ENCODE measurements around the gene SAP25.

Gene SAP25

GRCh38 chr7:100598425-100598824 is 24.7 kb upstream of the SAP25 start:
- no peak for DNase-seq

GRCh38 chr7:100595188-100595587 is 21.5 kb upstream of the SAP25 start:
- DNase-seq: no peak

GRCh38 chr7:100591596-100591995 is 17.9 kb upstream of the SAP25 start:
- DNase-seq: no peak

GRCh38 chr7:100590077-100590737 is 16.5 kb upstream of the SAP25 start:
- DNase-seq: peak; percentile 44

DNA sequence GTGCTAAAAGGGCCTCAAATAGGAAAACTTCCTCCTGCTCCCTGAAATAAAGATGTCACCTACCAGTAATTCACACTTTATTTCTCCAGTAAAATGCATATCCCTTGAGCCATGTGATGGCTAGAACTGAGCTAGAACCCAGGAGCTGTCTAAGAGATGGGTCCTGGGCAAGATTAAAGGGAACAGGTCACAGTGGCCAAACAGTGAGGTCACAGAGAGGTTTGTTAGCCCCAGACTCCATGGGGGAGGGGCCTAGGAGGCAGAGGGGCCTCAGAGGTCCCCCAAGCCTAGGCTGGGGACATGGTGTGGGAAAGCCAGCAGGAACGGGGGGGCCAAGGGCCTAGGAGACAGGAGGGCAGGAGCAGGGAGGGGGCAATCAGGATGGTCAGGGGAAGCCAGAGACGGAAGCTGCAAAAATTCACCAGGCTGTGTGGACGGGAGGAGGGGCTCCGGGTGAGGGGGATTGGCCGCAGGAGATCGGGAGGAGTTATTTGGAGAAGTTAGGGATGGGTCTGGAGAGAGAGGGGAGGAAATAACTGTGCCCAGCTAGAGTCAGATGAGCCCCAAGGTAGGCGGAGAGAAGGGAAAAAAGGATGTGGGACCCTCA is 15.7 kb upstream of the SAP25 start:
- DNase-seq: no peak

GRCh38 chr7:100588438-100588837 is 14.7 kb upstream of the SAP25 start:
- no peak for DNase-seq

- DNase-seq: peak; percentile 95
Measured at GRCh38 chr7:100586266-100587025, 12.7 kb upstream of the SAP25 start, which contains the start of gene FBXO24. FBXO24 (plus strand) TSS chr7:100586328; CDS start chr7:100586626, 298 bp downstream.

DNA sequence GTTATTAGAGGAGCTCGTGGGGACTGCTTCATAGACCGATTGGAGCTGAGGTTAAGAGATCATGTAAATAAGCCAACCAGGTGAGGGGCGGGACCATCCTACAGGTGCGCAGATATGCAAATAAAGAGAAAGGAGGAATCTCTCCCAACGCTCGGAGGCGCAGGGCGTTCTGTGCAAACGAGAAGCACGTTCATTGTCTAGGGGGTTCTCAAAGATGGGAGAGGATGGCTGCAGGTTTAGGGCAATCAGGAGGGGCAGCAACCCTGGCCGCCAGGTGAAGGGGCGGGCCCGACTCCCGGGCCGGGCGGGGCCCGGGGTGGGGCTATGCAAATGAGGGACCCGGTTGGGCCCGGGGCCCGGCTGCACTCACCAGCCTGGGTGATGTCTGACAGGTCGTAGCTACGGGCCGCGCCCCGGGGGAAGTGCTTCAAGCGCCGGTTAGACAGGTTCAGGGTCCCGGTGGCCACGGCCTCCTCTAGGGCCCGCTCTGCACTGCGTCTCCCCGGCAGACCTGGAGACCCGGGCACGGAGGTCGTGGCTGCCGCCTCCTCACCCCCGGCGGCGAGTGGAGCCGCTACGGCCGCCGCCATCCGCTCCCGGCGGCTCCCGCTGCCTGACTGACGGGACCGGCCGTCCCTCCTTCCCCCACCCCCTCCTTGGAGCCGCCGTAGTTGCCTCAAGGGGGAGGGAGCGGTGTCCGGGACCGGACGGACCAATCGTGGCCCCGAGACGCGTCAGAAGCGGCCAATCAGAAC is 12.0 kb upstream of the SAP25 start, which contains the start of gene LRCH4:
TSS of gene LRCH4 (minus strand) at position 619 of the 755 bp plus-strand sequence. CDS start at position 590, 29 bp downstream.
- no peak for DNase-seq

- peak; percentile 57 for DNase-seq
Measured at GRCh38 chr7:100584683-100585510, 11.2 kb upstream of the SAP25 start.

DNA sequence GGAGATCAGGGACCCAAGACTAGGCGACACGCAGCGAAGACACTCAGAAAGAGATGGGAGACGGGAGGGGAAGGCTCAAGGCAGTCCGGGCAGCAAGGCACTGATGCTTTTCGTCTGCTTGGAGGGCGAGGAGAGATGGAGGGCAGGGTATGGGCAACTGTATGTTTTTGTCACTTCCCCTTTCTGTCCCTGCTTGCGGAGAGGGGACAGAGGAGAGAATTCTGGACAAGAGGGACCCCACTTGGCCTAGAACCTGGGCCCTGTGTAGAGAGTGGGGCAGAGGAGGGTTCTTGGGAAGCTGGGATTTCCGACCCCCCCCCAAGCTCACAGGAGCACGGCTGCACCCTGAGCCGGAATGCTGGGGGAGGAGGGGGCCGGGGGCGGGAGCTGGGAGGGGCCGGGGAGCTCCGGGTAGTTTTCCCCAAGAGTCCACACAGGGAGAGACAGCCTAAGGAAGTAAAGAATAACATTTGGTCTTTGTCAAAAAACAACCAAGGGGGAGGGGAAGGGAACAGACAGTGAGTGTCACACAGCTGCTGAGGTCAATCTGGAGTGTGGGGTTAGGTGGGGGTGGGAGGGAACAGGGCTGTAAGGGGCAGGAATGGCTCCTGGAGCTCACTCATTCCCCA is 10.5 kb upstream of the SAP25 start:
- DNase-seq: no peak

GRCh38 chr7:100583132-100584053 is 9.7 kb upstream of the SAP25 start:
- DNase-seq: no peak

DNA sequence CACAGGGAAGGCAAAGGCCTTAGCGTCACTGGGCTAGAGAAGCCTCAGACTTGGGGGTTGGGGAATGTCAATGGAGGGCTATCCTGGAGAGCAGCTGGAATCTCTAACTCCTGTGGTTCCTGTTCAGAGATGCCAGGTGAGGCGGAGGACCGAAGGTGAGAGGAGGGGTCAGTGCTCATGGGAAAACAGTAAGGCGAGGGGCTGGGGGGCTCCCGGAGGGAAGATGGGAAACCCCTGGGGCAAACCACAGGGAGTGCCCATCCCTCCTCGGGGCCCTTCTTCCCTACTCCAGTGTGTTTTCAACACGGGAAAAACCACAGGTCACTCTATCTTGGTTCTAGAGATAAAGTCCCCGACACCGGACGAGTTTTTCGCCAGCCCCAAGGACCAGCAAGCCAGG is 8.9 kb upstream of the SAP25 start:
- DNase-seq: no peak

DNA sequence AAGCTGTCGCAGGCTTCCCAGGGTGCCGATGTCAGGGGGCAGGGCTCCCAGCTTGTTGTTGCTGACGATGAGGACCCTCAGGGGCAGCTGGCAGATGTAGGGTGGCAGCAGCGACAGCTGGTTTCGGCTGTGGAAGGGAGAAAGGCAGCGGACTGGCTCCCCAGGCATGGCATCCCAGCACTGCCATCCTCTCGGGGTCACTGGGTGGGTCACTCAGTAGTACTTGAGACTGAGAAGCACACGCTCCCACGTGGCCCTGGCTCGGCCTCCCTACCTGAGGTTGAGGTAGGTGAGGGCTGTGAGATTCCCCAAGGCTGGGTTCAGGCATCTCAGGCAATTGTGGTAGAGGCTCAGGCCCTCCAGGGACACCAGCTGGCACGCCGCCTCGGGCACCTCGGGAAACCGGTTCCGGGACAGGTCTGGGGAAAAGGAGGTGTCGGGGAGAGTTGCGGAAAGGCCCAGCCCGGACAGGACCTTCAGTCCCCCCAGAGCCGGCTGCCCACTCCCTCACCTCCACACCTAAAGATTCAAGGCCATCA is 8.4 kb upstream of the SAP25 start:
- no peak for DNase-seq

GRCh38 chr7:100580466-100581283 is 7.0 kb upstream of the SAP25 start:
- no peak for DNase-seq

DNA sequence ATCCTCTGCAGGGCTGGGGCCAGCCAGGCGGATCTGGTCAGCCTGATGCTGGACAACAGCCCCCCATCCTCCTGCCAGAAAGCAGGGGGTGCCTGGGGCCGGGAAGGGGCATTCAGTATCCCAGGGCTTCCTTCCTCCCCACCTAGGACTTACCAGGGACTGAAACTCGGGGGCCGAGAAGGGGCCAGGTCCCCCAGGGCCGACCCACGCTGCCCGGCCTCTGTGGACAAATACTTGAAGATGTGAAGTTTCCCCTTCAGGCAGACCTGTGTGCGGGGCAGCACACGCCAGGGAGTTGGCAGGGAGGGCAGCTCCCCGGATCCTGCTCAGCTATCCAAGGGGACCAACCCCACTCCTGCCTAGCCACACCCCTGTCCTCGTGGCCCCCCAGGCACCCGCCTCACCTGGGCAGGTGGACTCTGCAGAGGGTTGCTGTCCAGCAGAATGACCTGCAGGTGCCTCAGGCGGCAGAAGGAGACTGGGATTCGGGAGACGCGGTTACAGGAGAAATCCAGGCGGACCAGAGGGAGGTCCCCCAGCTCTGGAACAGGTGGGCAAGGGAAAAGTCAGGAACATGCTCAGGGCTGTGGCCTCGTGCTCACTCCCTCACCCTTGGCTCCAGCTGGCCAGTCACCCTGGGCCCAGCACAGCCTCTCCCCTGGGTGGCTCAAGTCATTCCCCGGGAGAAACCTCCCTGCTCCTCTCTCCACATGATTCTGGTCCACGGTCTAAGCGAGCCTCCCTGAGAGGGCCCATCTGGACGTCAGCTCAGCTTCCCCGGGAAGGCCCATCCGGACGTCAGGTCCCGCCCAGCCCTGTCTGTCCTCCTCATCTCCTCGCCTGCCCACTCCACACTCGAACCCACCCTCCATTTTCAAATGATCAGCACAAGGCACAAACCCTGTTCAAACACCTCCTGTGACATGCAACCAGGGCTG is 4.8 kb upstream of the SAP25 start:
- no peak for DNase-seq

- no peak for DNase-seq
Measured at GRCh38 chr7:100577507-100577906, 3.8 kb upstream of the SAP25 start.

GRCh38 chr7:100577103-100577502 is 3.4 kb upstream of the SAP25 start:
- DNase-seq: no peak

Measured in right kidney (tissue), 1 donor.